Fibroblast of mammary gland (primary cell): Measurements from ENCODE around the gene PEX14.

Experiments used
- DNase-seq: peaks from one replicate; pipeline ENCODE4 v3.0.0-alpha.2; 2010; ENCODE audit warnings: low read depth
- H3K4me3 ChIP-seq: 2 replicates; pipeline ENCODE4 v1.5.1; 2011; ENCODE audit warnings: low read depth, mild to moderate bottlenecking, low read length, moderate library complexity; ENCODE audit not compliant: control insufficient read depth
- TF ChIP-seq, protein P1 (sequence below): conservative IDR thresholded peaks from 2 replicates; pipeline ENCODE4 v1.5.1; 2011; ENCODE audit warnings: low read depth, low read length, inconsistent platforms; ENCODE audit not compliant: control insufficient read depth, insufficient read depth

The PEX14 gene

DNA sequence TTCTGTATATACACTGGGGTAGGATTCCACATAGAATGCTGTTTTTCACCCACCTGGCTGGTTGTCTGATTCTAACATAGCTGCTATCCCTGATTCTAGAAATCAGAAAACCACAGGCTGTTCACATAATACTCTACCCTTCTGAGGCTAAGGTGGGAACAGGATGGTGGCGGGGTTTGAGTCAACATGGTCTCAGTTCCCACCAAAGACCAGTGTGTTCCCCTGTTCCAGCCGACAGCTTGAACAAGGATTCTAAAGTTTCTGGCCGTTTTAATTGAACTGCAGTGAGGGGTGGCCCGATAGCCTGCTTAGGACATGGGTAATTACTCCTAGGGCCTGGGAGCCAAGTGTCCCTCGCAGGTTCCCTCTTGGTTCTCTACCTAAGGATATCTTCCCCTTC is 38.4 kb downstream of the PEX14 start:
- DNase-seq, result no peak
- TF ChIP-seq, protein P1, sequence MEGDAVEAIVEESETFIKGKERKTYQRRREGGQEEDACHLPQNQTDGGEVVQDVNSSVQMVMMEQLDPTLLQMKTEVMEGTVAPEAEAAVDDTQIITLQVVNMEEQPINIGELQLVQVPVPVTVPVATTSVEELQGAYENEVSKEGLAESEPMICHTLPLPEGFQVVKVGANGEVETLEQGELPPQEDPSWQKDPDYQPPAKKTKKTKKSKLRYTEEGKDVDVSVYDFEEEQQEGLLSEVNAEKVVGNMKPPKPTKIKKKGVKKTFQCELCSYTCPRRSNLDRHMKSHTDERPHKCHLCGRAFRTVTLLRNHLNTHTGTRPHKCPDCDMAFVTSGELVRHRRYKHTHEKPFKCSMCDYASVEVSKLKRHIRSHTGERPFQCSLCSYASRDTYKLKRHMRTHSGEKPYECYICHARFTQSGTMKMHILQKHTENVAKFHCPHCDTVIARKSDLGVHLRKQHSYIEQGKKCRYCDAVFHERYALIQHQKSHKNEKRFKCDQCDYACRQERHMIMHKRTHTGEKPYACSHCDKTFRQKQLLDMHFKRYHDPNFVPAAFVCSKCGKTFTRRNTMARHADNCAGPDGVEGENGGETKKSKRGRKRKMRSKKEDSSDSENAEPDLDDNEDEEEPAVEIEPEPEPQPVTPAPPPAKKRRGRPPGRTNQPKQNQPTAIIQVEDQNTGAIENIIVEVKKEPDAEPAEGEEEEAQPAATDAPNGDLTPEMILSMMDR, result no peak
- no peak overlapping the region for H3K4me3 ChIP-seq

DNA sequence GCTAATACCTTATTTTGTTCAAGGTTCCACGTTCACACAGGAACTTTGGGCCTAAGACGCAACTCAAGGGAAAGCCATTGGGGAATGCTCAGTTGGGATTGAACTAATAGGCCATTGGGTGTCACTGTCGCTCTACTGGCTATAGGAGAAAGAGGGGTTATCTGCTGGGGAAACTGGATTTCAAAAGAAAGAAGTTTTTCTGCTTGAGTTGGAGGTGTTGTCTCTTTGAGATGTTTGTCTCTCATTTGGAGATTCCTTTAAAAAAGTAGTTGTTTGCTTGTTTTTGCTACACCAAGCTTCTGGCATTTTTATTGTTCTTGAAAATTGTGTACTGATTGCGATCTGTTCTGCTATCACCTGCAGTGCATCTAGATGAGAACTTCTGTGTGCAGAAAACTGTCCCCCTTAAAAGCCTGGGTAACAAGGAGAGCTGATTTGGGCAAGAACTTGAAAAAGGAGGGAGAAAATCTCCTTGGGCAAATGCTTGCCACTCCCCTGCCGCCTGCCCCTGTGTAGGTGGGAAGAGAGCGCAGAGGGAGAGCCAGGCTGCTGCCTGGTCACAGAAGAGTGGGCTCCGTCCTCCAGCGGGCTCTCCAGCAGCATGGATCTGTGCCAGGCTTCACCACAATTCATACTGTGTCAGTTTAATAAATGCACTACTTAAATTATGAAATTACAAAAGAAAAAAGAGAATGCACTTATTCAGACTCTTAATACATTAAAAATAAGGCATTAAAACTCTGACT is 39.9 kb downstream of the PEX14 start:
- peak; percentile 44 for DNase-seq
- TF ChIP-seq, protein P1, result peak; percentile 55
- H3K4me3 ChIP-seq, result no peak overlapping the region

DNA sequence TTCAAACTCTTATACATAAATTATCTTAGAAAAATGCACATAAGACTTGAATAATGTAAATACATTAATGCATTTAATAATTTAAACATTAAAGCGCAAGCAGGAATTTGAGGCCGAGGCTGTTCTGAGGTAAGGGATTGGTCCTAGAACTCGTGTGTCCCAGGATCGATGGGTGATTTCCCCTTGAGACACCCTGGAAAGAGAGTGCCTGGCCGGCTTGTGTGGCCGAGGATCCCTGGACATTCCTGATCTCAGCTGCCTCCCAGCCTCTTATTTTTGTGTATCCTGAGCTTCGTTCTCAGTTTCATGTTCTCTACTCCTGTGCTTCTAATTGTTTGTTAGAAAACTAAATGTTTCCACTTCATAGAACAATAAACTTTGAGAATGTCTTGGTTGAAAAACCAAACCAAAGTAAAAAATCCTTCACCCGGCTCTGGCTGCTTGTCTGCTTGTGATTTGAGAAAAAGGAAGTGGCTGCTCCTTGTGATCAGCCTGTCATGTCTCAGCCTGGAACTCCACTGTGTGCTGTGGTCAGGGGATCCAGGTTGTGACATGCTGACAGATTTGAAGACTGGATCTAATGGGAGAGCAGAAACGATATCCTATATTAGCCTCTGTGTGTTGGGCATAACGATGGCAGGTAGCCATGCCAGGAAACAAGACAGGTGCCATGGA is 40.7 kb downstream of the PEX14 start:
- H3K4me3 ChIP-seq, result no peak overlapping the region
- TF ChIP-seq, protein P1, result no peak
- no peak for DNase-seq

DNA sequence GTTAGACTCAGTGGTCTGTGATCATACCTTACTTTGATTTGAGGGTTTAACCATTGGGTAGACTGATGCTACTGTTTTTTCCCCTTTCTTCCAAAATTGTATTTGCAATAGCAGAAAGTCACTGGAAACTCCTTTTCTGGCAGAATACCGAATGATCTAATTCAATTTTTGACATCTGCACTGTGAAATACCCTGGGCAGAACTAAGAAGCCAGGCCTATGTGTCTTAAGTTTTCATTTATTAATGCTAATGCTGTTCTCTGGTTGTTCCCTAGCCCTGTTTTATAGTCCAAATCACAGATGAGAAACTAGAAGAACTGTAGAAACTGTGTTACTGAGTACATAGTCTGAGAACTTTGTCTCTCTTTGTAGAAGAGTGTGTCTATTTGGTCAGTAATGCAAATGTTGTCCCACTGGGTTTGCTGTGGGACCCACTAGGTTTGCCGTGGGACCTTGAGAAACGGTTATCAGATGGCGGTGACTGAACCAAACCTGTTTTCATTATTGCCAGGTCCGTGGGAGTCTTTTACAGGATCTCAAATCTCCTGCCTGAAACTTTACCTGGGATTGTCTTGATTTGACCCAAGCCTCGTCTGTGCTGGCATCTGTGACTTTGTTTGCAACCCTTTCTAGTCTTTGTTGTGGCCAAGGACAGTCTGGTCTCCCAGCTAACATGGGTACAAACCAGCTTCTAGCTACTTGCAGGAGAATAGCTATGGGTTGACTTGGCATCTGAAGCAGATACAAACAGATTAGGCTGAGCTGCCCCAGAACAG is 41.4 kb downstream of the PEX14 start:
- TF ChIP-seq, protein P1, result no peak
- H3K4me3 ChIP-seq, result no peak overlapping the region
- DNase-seq, result no peak

DNA sequence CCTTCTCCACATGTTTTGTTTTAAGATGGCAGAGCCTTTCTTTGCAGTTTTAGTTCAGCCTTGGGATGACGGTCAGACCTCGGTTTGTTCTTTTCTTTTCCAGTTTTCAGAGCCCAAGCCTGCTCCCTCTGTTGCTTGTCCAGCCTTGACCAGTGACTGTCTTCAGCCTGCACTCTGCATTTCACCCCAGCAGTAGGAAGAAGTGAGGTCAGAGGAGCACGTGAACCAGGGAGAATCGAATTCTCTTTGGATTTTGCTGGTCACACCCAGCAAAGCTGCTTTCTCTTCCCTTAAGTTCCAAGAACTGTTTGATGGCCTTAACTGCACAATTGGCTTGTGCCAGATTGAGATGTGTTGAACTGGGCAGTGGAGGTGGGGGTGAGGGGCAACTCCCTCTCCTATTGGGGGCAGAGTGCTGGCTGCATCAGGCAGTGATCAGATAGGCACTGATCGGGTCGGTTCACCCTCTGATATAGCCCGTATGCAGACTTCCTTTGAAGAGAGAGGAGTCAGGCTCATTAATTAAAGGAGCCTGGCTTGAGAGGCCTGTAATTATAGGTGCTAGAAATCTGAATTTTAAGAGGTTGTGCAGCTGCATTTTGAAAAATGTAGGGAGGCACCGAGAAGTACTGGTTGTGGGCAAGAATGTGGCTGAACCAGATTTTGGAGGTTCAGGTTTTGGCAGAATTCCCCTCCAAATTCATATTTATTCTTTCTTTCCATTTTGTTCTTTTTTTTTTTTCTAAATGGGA is 42.4 kb downstream of the PEX14 start:
- no peak overlapping the region for H3K4me3 ChIP-seq
- no peak for DNase-seq
- TF ChIP-seq, protein P1, result no peak

DNA sequence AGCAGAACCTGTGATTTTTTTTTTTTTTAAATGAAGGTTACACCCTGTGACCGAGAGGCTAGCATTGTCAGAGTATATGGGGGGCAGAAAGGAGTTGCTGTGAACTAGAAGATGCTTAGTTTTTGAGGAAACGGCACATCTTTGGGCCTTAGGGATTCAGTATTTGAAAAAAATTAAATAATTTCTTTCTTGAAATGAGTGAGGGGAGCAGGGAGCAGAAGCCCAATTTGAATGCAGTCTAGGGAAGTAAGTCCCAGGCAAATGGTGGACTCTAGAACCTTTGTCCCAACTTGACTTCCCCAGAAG is 42.9 kb downstream of the PEX14 start:
- no peak for DNase-seq
- no peak overlapping the region for H3K4me3 ChIP-seq
- TF ChIP-seq, protein P1, result no peak
